Type B pancreatic cell (in vitro differentiated cells): Measurements from ENCODE around the gene SLC2A3. TPM values are rescaled to one million over a fixed set of nuclear protein-coding genes. Genes with fewer than 3 reads are reported as not detected.
"Not testable (repeated sequence)": the region's sequence is repeated elsewhere in the genome, so short reads cannot be mapped to it uniquely, and the experiment has no call there.

Experiments used
- DNase-seq: peaks from one replicate; pipeline ENCODE4 v3.0.0; 2021; ENCODE audit warnings: mixed read lengths; ENCODE audit not compliant: unreplicated experiment; ENCODE audit errors: extremely low spot score
- H3K27ac Mint-ChIP-seq: 2 replicates; pipeline ENCODE4 v1.8.0; 2021; ENCODE audit warnings: mild to moderate bottlenecking, mixed read lengths
- H3K27me3 Mint-ChIP-seq: 2 replicates; pipeline ENCODE4 v1.8.0; 2021; ENCODE audit warnings: mixed read lengths
- H3K36me3 Mint-ChIP-seq: 2 replicates; pipeline ENCODE4 v1.8.0; 2021; ENCODE audit warnings: mixed read lengths
- H3K4me1 Mint-ChIP-seq: one replicate; pipeline ENCODE4 v1.8.0; 2021; ENCODE audit warnings: mixed read lengths; ENCODE audit not compliant: unreplicated experiment
- H3K4me3 Mint-ChIP-seq: 2 replicates; pipeline ENCODE4 v1.8.0; 2021; ENCODE audit warnings: mild to moderate bottlenecking, mixed read lengths
- H3K9me3 Mint-ChIP-seq: 2 replicates; pipeline ENCODE4 v1.8.0; 2021; ENCODE audit warnings: mixed read lengths
- CTCF ChIP-seq: fragments of 200-600 bp; sonication (generic); conservative IDR thresholded peaks from 2 replicates; pipeline ENCODE4 v1.5.0; 2021; ENCODE audit warnings: antibody characterized with exemption, mild to moderate bottlenecking
- total RNA-seq: library from RNA; stranded (reverse); gene quantifications from 2 replicates; pipeline ENCODE4 v1.2.1, GENCODE V29; 2021; ENCODE audit warnings: low replicate concordance

SLC2A3 gene
- total RNA-seq, 1 donor from 2014 or later = 214 TPM

- no peak for TF ChIP-seq CTCF
- Mint-ChIP-seq H3K4me3 (no peak overlapping the region), H3K27me3 (no peaks in the 10 kb centered on the region), H3K4me1 (peaks cover 5% of the 10 kb centered on the region), H3K36me3 (peaks cover 22% of the 10 kb centered on the region), H3K9me3 (no peaks in the 10 kb centered on the region), H3K27ac (no peak overlapping the region)
- no peak for DNase-seq
These were observed 1.7 kb downstream of the SLC2A3 start for GRCh38 chr12:7934091-7934888.

- peaks cover 5% of the 10 kb centered on the region for H3K4me1 Mint-ChIP-seq
- H3K36me3 Mint-ChIP-seq = peaks cover 26% of the 10 kb centered on the region
- no peaks in the 10 kb centered on the region for H3K27me3 Mint-ChIP-seq
- peak; percentile 79 for TF ChIP-seq CTCF
- H3K9me3 Mint-ChIP-seq = no peaks in the 10 kb centered on the region
- no peak overlapping the region for H3K27ac Mint-ChIP-seq
- no peak overlapping the region for H3K4me3 Mint-ChIP-seq
- no peak for DNase-seq
These were observed 2.7 kb downstream of the SLC2A3 start for GRCh38 chr12:7933255-7933726.

- not testable (repeated sequence) for DNase-seq, H3K27ac Mint-ChIP-seq, H3K4me1 Mint-ChIP-seq, H3K9me3 Mint-ChIP-seq, H3K27me3 Mint-ChIP-seq, H3K4me3 Mint-ChIP-seq
- H3K36me3 Mint-ChIP-seq = peaks cover 22% of the 10 kb centered on the region
These were observed 3.3 kb downstream of the SLC2A3 start for GRCh38 chr12:7932599-7933240.

- no peaks in the 10 kb centered on the region for H3K27me3 Mint-ChIP-seq
- no peaks in the 10 kb centered on the region for H3K4me1 Mint-ChIP-seq
- H3K9me3 Mint-ChIP-seq = no peaks in the 10 kb centered on the region
- peak overlapping the region; percentile 79 for H3K4me3 Mint-ChIP-seq
- H3K27ac Mint-ChIP-seq = peak overlapping the region; percentile 94
- TF ChIP-seq CTCF = no peak
- no peak for DNase-seq
- H3K36me3 Mint-ChIP-seq = peaks cover 45% of the 10 kb centered on the region
These were observed 6.7 kb downstream of the SLC2A3 start for GRCh38 chr12:7929083-7929792.

- peak overlapping the region; percentile 64 for H3K4me3 Mint-ChIP-seq
- H3K9me3 Mint-ChIP-seq = no peaks in the 10 kb centered on the region
- peaks cover 55% of the 10 kb centered on the region for H3K36me3 Mint-ChIP-seq
- H3K27ac Mint-ChIP-seq = peak overlapping the region; percentile 94
- H3K27me3 Mint-ChIP-seq = no peaks in the 10 kb centered on the region
- no peak for TF ChIP-seq CTCF
- DNase-seq = no peak
- no peaks in the 10 kb centered on the region for H3K4me1 Mint-ChIP-seq
These were observed 8.5 kb downstream of the SLC2A3 start for GRCh38 chr12:7927470-7927869.

GRCh38 chr12:7926068-7926666 is 9.8 kb downstream of the SLC2A3 start:
- Mint-ChIP-seq H3K36me3 (peaks cover 59% of the 10 kb centered on the region), H3K27ac (peak overlapping the region; percentile 73), H3K4me3 (peak overlapping the region; percentile 57)
- H3K9me3 Mint-ChIP-seq, H3K4me1 Mint-ChIP-seq, DNase-seq, H3K27me3 Mint-ChIP-seq: not testable (repeated sequence)
